Loucy (cell line): ENCODE measurements around the gene CEACAM8.

Experiments
- CTCF ChIP-seq: fragments of 200-600 bp; sonication (generic); conservative IDR thresholded peaks from 2 replicates; pipeline ENCODE4 v1.5.1; 2014; ENCODE audit warnings: mild to moderate bottlenecking, antibody characterized with exemption, low read length
- EZH2phosphoT487 ChIP-seq: fragments of 200-600 bp; IDR thresholded peaks from 2 replicates; pipeline ENCODE4 v1.6.1; 2018; ENCODE audit warnings: antibody characterized with exemption, mild to moderate bottlenecking, moderate library complexity, borderline replicate concordance

- TF ChIP-seq CTCF (peak; percentile 94), EZH2phosphoT487 (no peak)
Observed at GRCh38 chr19:42596391-42597072, 1.8 kb upstream of the CEACAM8 start.
